ENCODE results near the gene SULT4A1. TPM values are rescaled to one million over a fixed set of nuclear protein-coding genes. Genes with fewer than 3 reads are reported as not detected.

SULT4A1 gene
- total RNA-seq, 2 donors from 2014 or later, result 0.11 TPM; not detected in 1

- H3K27me3 Mint-ChIP-seq, result peaks cover 29% of the 10 kb centered on the region
- no peaks in the 10 kb centered on the region for H3K9me3 Mint-ChIP-seq
- ATAC-seq (replicated peaks), result no peak
- H3K4me3 Mint-ChIP-seq, result no peak overlapping the region
- no peaks in the 10 kb centered on the region for H3K4me1 Mint-ChIP-seq
- no peaks in the 10 kb centered on the region for H3K36me3 Mint-ChIP-seq (ENCODE audit: low read depth)
- H3K27ac Mint-ChIP-seq, result no peak overlapping the region
Observed at GRCh38 chr22:43848366-43849171, 13.7 kb downstream of the SULT4A1 start.

DNA sequence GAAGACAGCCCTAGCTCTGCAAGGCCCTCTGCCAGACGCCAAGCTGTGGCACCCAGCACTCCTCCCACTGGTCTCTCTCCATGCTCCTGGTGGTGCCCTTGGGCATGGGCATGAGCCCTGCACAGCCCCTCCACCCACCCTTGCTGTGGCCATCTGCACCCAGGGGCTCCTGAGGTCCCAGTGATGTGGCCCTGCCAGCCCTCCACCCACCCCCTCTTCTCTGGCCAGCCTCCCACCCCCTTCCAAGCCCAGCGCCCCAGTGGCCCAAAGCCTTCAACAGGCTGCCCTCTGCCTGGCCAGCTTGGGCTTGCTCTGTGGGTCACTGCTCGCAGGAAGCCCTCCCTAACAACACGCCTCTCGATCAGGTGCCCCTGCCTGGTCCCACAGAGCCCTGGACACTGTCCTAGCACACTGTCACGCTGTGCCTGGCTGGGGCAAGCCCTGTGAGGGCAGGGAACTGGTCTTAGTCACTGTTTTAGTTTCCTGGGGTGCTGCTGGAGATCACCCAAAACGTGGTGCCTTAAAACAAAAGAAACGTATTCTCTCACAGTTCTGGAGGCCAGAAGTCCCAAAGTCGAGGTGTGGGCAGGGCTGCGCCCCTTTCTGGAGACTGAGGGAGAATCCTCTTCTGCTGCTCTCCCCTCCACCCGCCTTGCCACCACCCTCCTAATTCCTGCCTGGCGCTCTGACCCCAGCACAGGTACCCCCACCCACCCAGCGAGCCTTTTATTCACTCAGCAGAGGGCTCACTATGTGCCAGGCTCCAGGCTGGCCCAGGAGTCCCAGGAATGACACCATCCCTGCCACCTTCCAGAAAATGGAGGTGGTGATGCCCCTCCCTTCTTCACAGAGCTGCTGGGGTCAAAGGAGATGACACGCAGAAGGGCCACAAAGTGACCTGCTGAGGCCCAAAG is 14.7 kb downstream of the SULT4A1 start:
- Mint-ChIP-seq H3K27ac (no peak overlapping the region), H3K9me3 (no peaks in the 10 kb centered on the region), H3K4me1 (no peaks in the 10 kb centered on the region), H3K4me3 (no peak overlapping the region), H3K27me3 (peaks cover 24% of the 10 kb centered on the region), H3K36me3 (ENCODE audit: low read depth) (no peaks in the 10 kb centered on the region)
- ATAC-seq (replicated peaks), result no peak

DNA sequence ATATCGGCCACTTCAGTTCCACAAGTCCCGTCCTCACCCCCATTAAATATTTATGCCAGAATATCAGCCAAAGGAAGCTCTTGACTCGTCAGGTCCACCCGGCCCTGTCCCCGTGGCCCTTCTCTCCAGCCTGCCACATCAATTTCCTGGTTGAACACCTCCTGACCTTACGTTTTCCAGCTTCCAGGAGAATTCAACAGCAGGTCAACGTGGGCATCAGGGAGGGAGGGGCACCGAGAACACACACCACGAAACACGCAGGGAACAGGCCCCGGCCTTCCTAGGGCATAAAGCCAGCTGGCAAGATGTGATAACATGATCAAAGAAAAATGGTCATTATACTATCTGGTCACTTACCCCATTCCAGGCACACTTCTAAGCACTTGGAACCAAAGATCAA is 15.3 kb downstream of the SULT4A1 start:
- no peaks in the 10 kb centered on the region for H3K36me3 Mint-ChIP-seq (ENCODE audit: low read depth)
- H3K27me3 Mint-ChIP-seq, result peaks cover 23% of the 10 kb centered on the region
- no peaks in the 10 kb centered on the region for H3K9me3 Mint-ChIP-seq
- no peak overlapping the region for H3K4me3 Mint-ChIP-seq
- no peak overlapping the region for H3K27ac Mint-ChIP-seq
- H3K4me1 Mint-ChIP-seq, result no peaks in the 10 kb centered on the region
- no peak for ATAC-seq (replicated peaks)

- no peaks in the 10 kb centered on the region for H3K36me3 Mint-ChIP-seq (ENCODE audit: low read depth)
- no peaks in the 10 kb centered on the region for H3K9me3 Mint-ChIP-seq
- no peak overlapping the region for H3K27ac Mint-ChIP-seq
- no peak for ATAC-seq (replicated peaks)
- no peak overlapping the region for H3K4me3 Mint-ChIP-seq
- peaks cover 16% of the 10 kb centered on the region for H3K27me3 Mint-ChIP-seq
- H3K4me1 Mint-ChIP-seq, result no peaks in the 10 kb centered on the region
Observed at GRCh38 chr22:43845981-43846380, 16.3 kb downstream of the SULT4A1 start.

DNA sequence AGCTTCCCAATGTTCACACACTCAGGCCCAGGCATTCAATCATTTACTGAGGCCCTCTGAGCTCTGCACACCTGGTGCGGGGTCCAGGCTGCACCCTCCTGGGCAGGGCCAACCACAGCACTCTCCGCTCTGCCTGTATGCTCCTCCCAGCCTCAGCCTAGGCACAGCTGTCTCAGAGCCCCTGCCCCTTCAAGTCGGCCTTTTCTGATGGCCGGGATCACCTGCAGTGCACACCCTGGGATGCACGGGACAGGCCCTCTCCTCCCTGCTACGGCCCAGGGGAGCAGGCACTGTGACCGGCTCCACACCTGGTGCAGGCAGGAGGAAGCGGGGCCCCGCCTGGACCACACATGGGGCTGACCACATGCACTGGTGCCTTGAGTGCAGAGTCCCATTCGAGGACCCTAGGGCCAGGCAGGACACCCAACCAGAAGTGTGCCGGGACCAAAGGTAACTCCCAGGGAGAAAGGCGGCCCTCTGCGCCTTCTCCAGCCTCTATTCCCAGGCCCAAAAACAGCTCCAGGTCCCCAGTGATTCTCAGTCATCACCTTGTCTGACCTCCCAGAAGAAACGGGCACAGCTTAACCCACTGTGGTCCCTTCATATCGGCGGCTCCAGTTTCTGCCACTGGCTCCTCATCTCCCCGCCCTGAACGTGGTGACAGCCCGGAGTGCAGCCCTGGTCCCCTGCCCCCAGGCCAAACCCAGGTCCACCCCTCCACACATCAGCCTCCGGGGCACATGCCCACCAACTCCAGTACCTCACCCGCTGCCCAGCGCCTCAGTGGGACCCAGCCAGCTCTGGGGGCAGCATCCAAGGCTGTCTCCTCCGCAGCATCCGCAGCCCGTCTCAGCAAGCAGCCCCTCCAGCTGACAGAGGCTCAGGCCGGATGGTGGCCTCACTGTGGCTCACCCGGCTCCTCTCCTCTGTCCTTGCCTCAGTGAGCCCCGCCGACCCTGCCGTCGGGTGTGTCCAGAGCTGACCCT is 17.5 kb downstream of the SULT4A1 start:
- Mint-ChIP-seq H3K4me3 (no peak overlapping the region), H3K27ac (no peak overlapping the region), H3K36me3 (ENCODE audit: low read depth) (no peaks in the 10 kb centered on the region), H3K27me3 (peaks cover 8% of the 10 kb centered on the region), H3K4me1 (no peaks in the 10 kb centered on the region), H3K9me3 (no peaks in the 10 kb centered on the region)
- no peak for ATAC-seq (replicated peaks)

GRCh38 chr22:43843783-43844530 is 18.4 kb downstream of the SULT4A1 start:
- Mint-ChIP-seq H3K4me1 (no peaks in the 10 kb centered on the region), H3K36me3 (ENCODE audit: low read depth) (no peaks in the 10 kb centered on the region), H3K27me3 (peaks cover 6% of the 10 kb centered on the region), H3K27ac (no peak overlapping the region), H3K9me3 (no peaks in the 10 kb centered on the region), H3K4me3 (no peak overlapping the region)
- ATAC-seq (replicated peaks), result no peak

- Mint-ChIP-seq H3K9me3 (no peaks in the 10 kb centered on the region), H3K27me3 (peaks cover 4% of the 10 kb centered on the region), H3K4me1 (no peaks in the 10 kb centered on the region), H3K4me3 (no peak overlapping the region), H3K36me3 (ENCODE audit: low read depth) (no peaks in the 10 kb centered on the region), H3K27ac (no peak overlapping the region)
- ATAC-seq (replicated peaks), result no peak
Observed at GRCh38 chr22:43841742-43842141, 20.6 kb downstream of the SULT4A1 start.

DNA sequence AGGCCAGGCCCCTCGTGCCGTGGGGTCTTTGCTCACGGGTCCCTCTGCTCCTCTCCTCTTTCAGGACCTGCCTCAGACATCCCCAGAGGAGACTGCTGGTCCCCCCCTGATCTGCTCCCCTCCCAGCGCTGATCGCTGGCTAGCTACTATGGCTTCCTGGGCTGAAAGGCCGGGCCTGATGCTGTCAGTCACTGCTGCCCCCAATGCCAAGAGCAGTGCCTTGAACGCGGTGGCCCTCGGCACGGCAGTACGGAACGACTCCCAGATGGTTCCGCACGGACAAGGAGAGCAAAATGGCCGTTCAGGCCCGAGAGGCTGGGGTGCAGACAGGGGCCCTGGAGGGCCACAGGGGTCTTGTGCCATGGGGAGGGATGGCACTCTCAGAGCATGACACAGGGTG is 21.5 kb downstream of the SULT4A1 start:
- no peaks in the 10 kb centered on the region for H3K9me3 Mint-ChIP-seq
- H3K4me1 Mint-ChIP-seq, result no peaks in the 10 kb centered on the region
- no peaks in the 10 kb centered on the region for H3K27me3 Mint-ChIP-seq
- ATAC-seq (replicated peaks), result no peak
- H3K36me3 Mint-ChIP-seq (ENCODE audit: low read depth), result no peaks in the 10 kb centered on the region
- H3K27ac Mint-ChIP-seq, result no peak overlapping the region
- H3K4me3 Mint-ChIP-seq, result no peak overlapping the region

- no peak for ATAC-seq (replicated peaks)
- Mint-ChIP-seq H3K9me3 (no peaks in the 10 kb centered on the region), H3K27ac (no peak overlapping the region), H3K27me3 (no peaks in the 10 kb centered on the region), H3K4me1 (no peaks in the 10 kb centered on the region), H3K4me3 (no peak overlapping the region), H3K36me3 (ENCODE audit: low read depth) (no peaks in the 10 kb centered on the region)
Observed at GRCh38 chr22:43840431-43840830, 21.9 kb downstream of the SULT4A1 start.

GRCh38 chr22:43839781-43840180 is 22.5 kb downstream of the SULT4A1 start:
- H3K36me3 Mint-ChIP-seq (ENCODE audit: low read depth), result no peaks in the 10 kb centered on the region
- H3K27ac Mint-ChIP-seq, result no peak overlapping the region
- ATAC-seq (replicated peaks), result no peak

GRCh38 chr22:43838571-43839307 is 23.6 kb downstream of the SULT4A1 start:
- no peaks in the 10 kb centered on the region for H3K9me3 Mint-ChIP-seq
- no peaks in the 10 kb centered on the region for H3K27me3 Mint-ChIP-seq
- no peaks in the 10 kb centered on the region for H3K36me3 Mint-ChIP-seq (ENCODE audit: low read depth)

More at GRCh38 chr22:43839781-43840180, 22.5 kb downstream of the SULT4A1 start:
- Mint-ChIP-seq H3K27me3 (no peaks in the 10 kb centered on the region), H3K4me1 (no peaks in the 10 kb centered on the region), H3K4me3 (no peak overlapping the region), H3K9me3 (no peaks in the 10 kb centered on the region)

DNA sequence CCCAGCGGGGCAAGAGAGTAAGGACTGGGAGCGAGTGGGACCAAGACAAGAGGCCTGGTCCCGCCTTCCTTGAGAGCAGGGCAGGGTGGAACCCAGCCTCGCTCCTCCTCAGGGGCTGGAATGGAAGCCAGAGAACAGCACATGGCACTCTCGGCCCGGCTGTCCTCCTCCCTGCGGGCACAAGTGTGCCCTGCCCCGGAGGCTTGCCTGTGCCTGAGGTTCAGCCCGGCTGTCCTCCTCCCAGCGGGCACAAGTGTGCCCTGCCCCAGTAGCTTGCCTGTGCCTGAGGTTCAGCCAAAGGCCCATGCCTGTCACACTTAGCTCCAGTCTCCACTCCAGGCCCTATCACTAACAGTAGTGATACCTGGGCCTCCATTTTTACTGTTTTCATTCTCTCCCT is 24.2 kb downstream of the SULT4A1 start:
- Mint-ChIP-seq H3K36me3 (ENCODE audit: low read depth) (no peaks in the 10 kb centered on the region), H3K9me3 (no peaks in the 10 kb centered on the region), H3K27me3 (no peaks in the 10 kb centered on the region), H3K4me1 (no peaks in the 10 kb centered on the region), H3K27ac (no peak overlapping the region), H3K4me3 (no peak overlapping the region)
- no peak for ATAC-seq (replicated peaks)

More at GRCh38 chr22:43838571-43839307, 23.6 kb downstream of the SULT4A1 start:
- no peak for ATAC-seq (replicated peaks)
- Mint-ChIP-seq H3K27ac (no peak overlapping the region), H3K4me1 (no peaks in the 10 kb centered on the region), H3K4me3 (no peak overlapping the region)

GRCh38 chr22:43837666-43838065 is 24.6 kb downstream of the SULT4A1 start:
- no peak overlapping the region for H3K27ac Mint-ChIP-seq
- ATAC-seq (replicated peaks), result no peak
- no peaks in the 10 kb centered on the region for H3K4me1 Mint-ChIP-seq
- no peaks in the 10 kb centered on the region for H3K36me3 Mint-ChIP-seq (ENCODE audit: low read depth)
- H3K4me3 Mint-ChIP-seq, result no peak overlapping the region
- peaks cover 4% of the 10 kb centered on the region for H3K27me3 Mint-ChIP-seq
- no peaks in the 10 kb centered on the region for H3K9me3 Mint-ChIP-seq

Data from activated T-helper 17 cell treated with anti-CD3 and anti-CD28 coated beads, Interleukin-2, amount 50 U/mL, for 72 hours (primary cell).